ENCODE results near the gene TIMM44.

TIMM44 gene, protein sequence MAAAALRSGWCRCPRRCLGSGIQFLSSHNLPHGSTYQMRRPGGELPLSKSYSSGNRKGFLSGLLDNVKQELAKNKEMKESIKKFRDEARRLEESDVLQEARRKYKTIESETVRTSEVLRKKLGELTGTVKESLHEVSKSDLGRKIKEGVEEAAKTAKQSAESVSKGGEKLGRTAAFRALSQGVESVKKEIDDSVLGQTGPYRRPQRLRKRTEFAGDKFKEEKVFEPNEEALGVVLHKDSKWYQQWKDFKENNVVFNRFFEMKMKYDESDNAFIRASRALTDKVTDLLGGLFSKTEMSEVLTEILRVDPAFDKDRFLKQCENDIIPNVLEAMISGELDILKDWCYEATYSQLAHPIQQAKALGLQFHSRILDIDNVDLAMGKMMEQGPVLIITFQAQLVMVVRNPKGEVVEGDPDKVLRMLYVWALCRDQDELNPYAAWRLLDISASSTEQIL

DNA sequence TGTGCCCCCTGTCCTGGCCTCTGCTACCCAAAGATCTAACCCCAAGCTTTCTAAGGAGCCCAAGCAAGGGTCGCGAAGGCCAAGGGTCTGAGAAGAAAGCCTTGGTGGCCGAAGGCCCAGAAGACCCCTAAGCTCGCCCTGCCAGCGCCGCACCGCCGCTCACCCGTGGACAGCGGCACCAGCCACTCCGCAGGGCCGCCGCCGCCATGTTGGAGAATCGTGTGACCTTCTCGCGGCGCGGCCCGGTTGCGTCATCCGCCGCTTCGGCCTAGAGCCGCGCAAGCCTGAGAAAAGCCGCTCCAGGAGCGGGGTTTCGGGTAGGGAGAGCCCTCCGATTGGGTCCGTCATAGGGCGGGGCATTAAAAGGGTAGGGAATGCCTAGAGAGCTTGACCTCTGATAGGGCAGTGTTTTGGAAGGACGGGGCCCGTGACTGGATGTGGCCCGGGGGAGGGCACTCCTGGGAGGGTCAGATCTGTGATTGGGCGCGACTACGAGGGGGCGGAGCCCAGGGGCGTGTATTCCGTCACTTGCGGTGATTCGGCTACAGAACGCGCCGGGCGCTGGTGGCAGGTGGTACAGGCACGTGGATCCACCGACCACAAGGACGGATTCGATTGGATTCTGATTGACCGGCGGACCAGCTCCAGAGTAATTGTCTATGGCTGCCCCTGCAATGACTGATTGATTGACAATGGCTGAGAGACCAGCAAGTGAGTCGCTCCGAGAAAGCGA lies at the start of gene TIMM44:
Gene TIMM44 (minus strand): TSS at position 223 of the 733 bp plus-strand sequence. CDS start 15 bp downstream, at position 208.
- Histone ChIP-seq H3K4me1 (ENCODE audit: control insufficient read depth in 1 of 2, insufficient read depth in 2 of 2, low read length in 2 of 2) (peaks cover 4 to 19% of the 10 kb centered on the region in 2 donors), H3K36me3 (ENCODE audit: control insufficient read depth in 1 of 2, insufficient read depth in 2 of 2, low read length in 2 of 2) (peaks cover 6 to 14% of the 10 kb centered on the region in 2 donors), H3K27ac (ENCODE audit: low read depth, low read length) (peak within 1 kb of the TSS; percentile 97), H3K27me3 (ENCODE audit: control insufficient read depth in 1 of 2, insufficient read depth in 2 of 2, low read length in 2 of 2) (no peaks in the 10 kb centered on the region), H3K9me3 (ENCODE audit: control insufficient read depth in 1 of 2, low read length in 2 of 2) (no peaks in the 10 kb centered on the region), H3K4me3 (ENCODE audit: low read depth in 1 of 2, low read length in 2 of 2) (peak within 1 kb of the TSS; percentile 86 to 94), H3K9ac (ENCODE audit: low read depth in 1 of 2, low read length in 2 of 2) (peak within 1 kb of the TSS; percentile 98 to 99)

DNA sequence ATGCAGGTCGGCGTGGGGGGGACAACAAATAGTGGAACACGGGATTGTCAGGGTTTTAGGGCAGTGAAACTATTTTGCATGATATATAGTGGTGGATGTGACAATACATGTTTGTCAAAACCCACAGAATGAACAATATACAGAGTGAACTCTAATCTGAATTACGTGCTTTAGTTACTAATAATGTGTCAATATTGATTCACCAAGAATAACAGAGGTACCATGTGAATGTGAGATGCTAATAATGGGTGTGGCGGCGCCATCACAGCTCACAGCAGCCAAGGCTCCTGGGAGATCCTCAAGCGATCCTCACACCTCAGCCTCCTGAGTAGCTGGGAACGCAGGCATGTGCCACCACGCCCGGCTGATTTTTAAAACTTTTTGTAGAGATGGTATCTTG lies 49.1 kb upstream of the TIMM44 start:
- Histone ChIP-seq H3K9me3 (ENCODE audit: control insufficient read depth in 1 of 2, low read length in 2 of 2) (no peaks in the 10 kb centered on the region), H3K4me3 (ENCODE audit: low read depth in 1 of 2, low read length in 2 of 2) (no peak overlapping the region), H3K4me1 (ENCODE audit: control insufficient read depth in 1 of 2, insufficient read depth in 2 of 2, low read length in 2 of 2) (peaks cover 0 to 4% of the 10 kb centered on the region in 2 donors), H3K9ac (ENCODE audit: low read depth in 1 of 2, low read length in 2 of 2) (no peak overlapping the region), H3K36me3 (ENCODE audit: control insufficient read depth in 1 of 2, insufficient read depth in 2 of 2, low read length in 2 of 2) (peaks cover 24 to 41% of the 10 kb centered on the region in 2 donors), H3K27ac (ENCODE audit: low read depth, low read length) (no peak overlapping the region), H3K27me3 (ENCODE audit: control insufficient read depth in 1 of 2, insufficient read depth in 2 of 2, low read length in 2 of 2) (no peaks in the 10 kb centered on the region)

DNA sequence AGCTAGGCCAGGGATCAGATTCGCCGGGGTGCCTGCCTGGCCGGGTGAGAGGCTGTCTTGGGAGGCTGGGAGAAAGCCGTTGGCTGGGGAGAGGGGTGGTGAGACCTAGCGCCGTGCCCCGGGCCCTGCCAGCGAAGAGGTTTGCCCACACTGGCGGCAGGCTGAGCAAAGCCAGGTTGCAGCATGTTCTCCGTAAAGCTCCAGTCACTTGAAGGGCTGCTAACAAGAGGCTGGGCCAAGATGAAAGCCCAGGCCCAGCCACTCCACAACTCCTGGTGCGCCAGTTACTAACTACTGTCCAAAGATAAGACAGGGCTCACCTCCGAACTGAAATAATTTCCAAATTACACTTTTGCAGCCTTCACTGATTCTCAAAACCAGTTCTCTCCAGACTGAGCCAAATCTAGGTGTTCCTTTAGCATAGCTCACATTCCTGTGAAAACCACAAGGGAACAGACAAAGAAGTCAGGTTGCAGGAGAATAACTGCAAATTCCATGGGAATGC lies 45.7 kb upstream of the TIMM44 start:
- Histone ChIP-seq H3K9ac (ENCODE audit: low read depth in 1 of 2, low read length in 2 of 2) (no peak overlapping the region), H3K4me3 (ENCODE audit: low read depth in 1 of 2, low read length in 2 of 2) (no peak overlapping the region), H3K4me1 (ENCODE audit: control insufficient read depth in 1 of 2, insufficient read depth in 2 of 2, low read length in 2 of 2) (peaks cover 0 to 6% of the 10 kb centered on the region in 2 donors), H3K36me3 (ENCODE audit: control insufficient read depth in 1 of 2, insufficient read depth in 2 of 2, low read length in 2 of 2) (peaks cover 27 to 65% of the 10 kb centered on the region in 2 donors), H3K27ac (ENCODE audit: low read depth, low read length) (no peak overlapping the region), H3K27me3 (ENCODE audit: control insufficient read depth in 1 of 2, insufficient read depth in 2 of 2, low read length in 2 of 2) (no peaks in the 10 kb centered on the region), H3K9me3 (ENCODE audit: control insufficient read depth in 1 of 2, low read length in 2 of 2) (no peaks in the 10 kb centered on the region)

DNA sequence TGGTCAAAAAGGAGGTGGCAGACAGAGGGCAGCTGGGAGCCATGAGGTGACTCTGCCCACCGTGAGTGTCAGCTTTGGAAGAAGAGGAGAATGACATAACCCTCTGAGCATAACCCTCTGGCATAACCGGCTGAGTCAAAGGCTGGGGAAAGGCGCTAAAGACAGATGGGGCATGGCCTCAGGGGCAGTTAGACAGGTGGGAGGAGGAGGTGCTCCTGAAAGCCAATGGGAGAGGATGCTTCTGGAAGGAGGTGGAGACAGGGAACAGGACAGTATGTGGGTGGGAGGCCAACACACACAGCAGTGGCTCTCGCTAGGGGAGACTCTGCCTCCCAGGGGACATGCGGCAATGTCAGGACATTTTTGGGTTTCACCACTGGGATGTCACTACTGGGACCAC lies 44.8 kb upstream of the TIMM44 start:
- Histone ChIP-seq H3K4me3 (ENCODE audit: low read depth in 1 of 2, low read length in 2 of 2) (no peak overlapping the region), H3K36me3 (ENCODE audit: control insufficient read depth in 1 of 2, insufficient read depth in 2 of 2, low read length in 2 of 2) (peaks cover 33 to 73% of the 10 kb centered on the region in 2 donors), H3K27ac (ENCODE audit: low read depth, low read length) (no peak overlapping the region), H3K4me1 (ENCODE audit: control insufficient read depth in 1 of 2, insufficient read depth in 2 of 2, low read length in 2 of 2) (peaks cover 0 to 6% of the 10 kb centered on the region in 2 donors), H3K27me3 (ENCODE audit: control insufficient read depth in 1 of 2, insufficient read depth in 2 of 2, low read length in 2 of 2) (no peaks in the 10 kb centered on the region), H3K9ac (ENCODE audit: low read depth in 1 of 2, low read length in 2 of 2) (no peak overlapping the region), H3K9me3 (ENCODE audit: control insufficient read depth in 1 of 2, low read length in 2 of 2) (no peaks in the 10 kb centered on the region)

DNA sequence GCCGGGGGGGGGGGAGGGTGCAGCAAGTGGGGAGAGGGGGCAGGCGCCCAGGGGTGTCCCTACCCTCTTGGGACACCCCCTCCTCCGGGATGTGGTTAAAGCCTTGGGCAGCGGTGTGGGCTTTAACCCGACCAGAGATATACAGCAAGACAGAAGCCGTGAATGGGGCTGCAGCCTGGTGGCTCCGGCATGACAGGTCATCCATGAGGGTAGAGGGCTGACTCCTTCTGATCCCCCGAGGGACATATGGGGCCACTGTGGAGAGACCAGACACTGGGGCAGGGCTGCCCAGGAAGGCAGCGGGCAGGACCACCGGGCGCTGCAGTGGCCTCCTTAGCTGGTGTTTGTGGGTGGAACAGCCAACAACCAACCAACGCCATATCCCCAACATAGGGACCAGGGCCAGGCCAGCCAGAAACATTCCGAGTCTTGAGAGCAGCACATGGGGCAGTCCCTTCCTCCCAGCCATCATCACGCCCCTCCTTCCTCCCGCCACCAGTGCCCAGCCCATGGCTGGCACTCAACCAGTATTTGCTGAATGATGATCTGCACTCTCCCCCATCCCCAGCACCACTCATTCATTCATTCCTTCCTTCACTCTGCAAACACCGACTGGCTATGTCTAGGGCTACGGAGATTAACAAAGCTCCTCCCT lies 43.8 kb upstream of the TIMM44 start:
- no peaks in the 10 kb centered on the region for H3K27me3 ChIP-seq (ENCODE audit: control insufficient read depth in 1 of 2, insufficient read depth in 2 of 2, low read length in 2 of 2)
- no peak overlapping the region for H3K4me3 ChIP-seq (ENCODE audit: low read depth in 1 of 2, low read length in 2 of 2)
- no peak overlapping the region for H3K9ac ChIP-seq (ENCODE audit: low read depth in 1 of 2, low read length in 2 of 2)
- peaks cover 0 to 6% of the 10 kb centered on the region in 2 donors for H3K4me1 ChIP-seq (ENCODE audit: control insufficient read depth in 1 of 2, insufficient read depth in 2 of 2, low read length in 2 of 2)
- H3K9me3 ChIP-seq (ENCODE audit: control insufficient read depth in 1 of 2, low read length in 2 of 2): no peaks in the 10 kb centered on the region
- no peak overlapping the region for H3K27ac ChIP-seq (ENCODE audit: low read depth, low read length)
- H3K36me3 ChIP-seq (ENCODE audit: control insufficient read depth in 1 of 2, insufficient read depth in 2 of 2, low read length in 2 of 2): peaks cover 42 to 81% of the 10 kb centered on the region in 2 donors

DNA sequence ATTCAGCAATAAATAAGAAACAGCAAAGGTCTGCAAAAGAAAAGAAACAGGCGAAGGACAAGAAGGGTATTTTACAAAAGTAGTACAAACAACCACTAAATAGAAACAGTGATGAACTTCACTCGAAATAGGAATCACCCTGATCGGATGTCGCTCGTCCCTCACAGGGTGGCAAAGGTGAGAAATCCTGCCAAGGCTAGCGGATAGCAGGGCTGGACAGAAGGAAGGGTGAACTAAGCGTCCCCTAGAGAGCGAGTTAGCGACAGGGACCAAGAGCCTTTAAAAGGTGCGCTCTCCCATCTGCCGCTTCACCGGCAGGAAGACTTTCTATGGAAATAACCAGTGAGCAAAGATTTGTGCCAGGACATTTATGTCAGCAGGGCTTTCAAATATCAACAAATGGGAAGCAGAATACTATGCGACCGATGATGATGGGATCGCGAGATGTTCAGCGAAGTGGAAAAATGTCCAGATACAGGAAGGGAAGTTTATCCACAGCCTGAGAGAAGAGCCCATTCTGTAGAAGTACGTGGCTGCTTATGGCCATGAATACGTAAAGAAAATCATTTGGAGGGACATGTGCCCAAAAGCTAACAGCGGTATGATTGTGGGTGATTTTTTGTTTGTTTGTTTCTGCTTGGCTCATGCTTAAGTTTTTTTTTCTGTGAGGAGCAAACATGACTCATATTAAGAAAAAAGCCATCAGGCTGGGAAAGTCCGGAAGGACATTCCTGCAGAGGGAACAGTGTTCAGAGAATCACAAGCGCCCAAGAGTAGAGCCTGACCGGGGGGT lies 43.1 kb upstream of the TIMM44 start:
- H3K27ac ChIP-seq (ENCODE audit: low read depth, low read length): no peak overlapping the region

DNA sequence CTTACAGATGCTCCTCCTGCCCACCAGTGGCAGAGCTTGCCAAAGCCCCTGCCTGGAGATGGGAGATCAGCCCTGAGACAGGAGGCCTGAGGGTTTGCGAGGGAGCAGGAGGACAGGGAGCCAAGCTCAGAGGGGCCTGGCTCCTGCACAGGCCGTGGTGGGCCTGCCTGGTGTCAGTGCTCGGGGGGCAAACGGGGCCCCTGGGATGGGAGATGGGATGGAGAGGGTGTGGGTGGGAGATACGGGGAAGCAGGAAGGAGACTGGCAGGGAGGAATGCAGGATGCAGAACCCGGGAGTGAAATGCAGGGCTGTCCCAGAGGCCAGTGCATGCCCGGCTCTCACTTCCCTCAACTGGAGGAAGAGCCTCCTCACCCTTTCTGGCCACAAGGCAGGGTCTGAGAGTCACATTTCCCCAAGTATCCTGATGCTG lies 42.0 kb upstream of the TIMM44 start:
- Histone ChIP-seq H3K9me3 (ENCODE audit: control insufficient read depth in 1 of 2, low read length in 2 of 2) (no peaks in the 10 kb centered on the region), H3K9ac (ENCODE audit: low read depth in 1 of 2, low read length in 2 of 2) (no peak overlapping the region), H3K27ac (ENCODE audit: low read depth, low read length) (no peak overlapping the region), H3K4me1 (ENCODE audit: control insufficient read depth in 1 of 2, insufficient read depth in 2 of 2, low read length in 2 of 2) (peaks cover 0 to 6% of the 10 kb centered on the region in 2 donors), H3K36me3 (ENCODE audit: control insufficient read depth in 1 of 2, insufficient read depth in 2 of 2, low read length in 2 of 2) (peaks cover 36 to 83% of the 10 kb centered on the region in 2 donors), H3K4me3 (ENCODE audit: low read depth in 1 of 2, low read length in 2 of 2) (no peak overlapping the region), H3K27me3 (ENCODE audit: control insufficient read depth in 1 of 2, insufficient read depth in 2 of 2, low read length in 2 of 2) (no peaks in the 10 kb centered on the region)

More for the DNA sequence above, 43.1 kb upstream of the TIMM44 start:
- Histone ChIP-seq H3K4me3 (ENCODE audit: low read depth in 1 of 2, low read length in 2 of 2) (no peak overlapping the region), H3K9ac (ENCODE audit: low read depth in 1 of 2, low read length in 2 of 2) (no peak overlapping the region), H3K27me3 (ENCODE audit: control insufficient read depth in 1 of 2, insufficient read depth in 2 of 2, low read length in 2 of 2) (no peaks in the 10 kb centered on the region), H3K9me3 (ENCODE audit: control insufficient read depth in 1 of 2, low read length in 2 of 2) (no peaks in the 10 kb centered on the region), H3K36me3 (ENCODE audit: control insufficient read depth in 1 of 2, insufficient read depth in 2 of 2, low read length in 2 of 2) (peaks cover 40 to 86% of the 10 kb centered on the region in 2 donors), H3K4me1 (ENCODE audit: control insufficient read depth in 1 of 2, insufficient read depth in 2 of 2, low read length in 2 of 2) (peaks cover 0 to 6% of the 10 kb centered on the region in 2 donors)

DNA sequence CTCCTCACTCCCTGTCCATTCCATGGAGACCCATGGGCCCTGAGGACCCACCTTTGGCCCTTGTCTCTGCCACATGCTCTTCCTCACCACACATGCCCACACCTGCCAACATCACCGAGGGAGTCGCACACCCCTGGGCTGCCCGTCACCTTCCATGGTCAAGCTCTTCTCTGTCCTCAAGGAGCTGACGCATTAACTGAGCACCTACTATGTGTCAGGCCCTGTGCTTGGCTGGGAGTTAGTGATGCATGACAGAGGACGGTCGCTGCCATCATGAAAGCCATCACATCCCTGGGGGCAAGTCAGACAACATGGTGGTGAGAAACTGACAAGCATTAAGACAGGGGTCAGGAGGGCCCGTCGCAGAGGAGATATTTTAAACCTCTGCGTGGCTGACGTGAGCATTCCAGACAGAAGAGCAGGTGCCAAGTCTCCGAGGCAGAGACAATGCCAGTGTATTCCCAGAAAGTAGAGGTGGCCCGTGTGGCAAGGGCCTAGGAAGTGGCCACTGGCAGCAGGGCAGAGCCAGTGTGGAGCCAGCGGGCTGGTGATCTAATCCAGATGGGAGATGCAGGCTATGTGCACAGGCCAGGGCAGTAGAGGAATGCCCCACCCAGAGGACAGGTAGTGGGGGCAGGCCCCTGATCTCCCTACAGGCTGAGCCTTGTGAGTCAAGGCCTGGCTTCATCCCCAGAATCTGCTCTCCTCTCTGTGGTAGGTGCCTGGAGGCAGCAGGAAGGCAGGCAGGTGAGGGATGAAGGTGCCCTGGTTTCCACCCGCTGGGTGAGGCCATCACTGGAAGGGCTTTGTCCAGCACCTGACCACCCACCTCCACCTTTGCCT lies 40.8 kb upstream of the TIMM44 start:
- Histone ChIP-seq H3K4me1 (ENCODE audit: control insufficient read depth in 1 of 2, insufficient read depth in 2 of 2, low read length in 2 of 2) (peaks cover 0 to 6% of the 10 kb centered on the region in 2 donors), H3K27ac (ENCODE audit: low read depth, low read length) (no peak overlapping the region)

More for the DNA sequence above, 40.8 kb upstream of the TIMM44 start:
- H3K9me3 ChIP-seq (ENCODE audit: control insufficient read depth in 1 of 2, low read length in 2 of 2): no peaks in the 10 kb centered on the region
- no peaks in the 10 kb centered on the region for H3K27me3 ChIP-seq (ENCODE audit: control insufficient read depth in 1 of 2, insufficient read depth in 2 of 2, low read length in 2 of 2)
- H3K4me3 ChIP-seq (ENCODE audit: low read depth in 1 of 2, low read length in 2 of 2): no peak overlapping the region
- H3K36me3 ChIP-seq (ENCODE audit: control insufficient read depth in 1 of 2, insufficient read depth in 2 of 2, low read length in 2 of 2): peaks cover 35 to 82% of the 10 kb centered on the region in 2 donors
- H3K9ac ChIP-seq (ENCODE audit: low read depth in 1 of 2, low read length in 2 of 2): no peak overlapping the region
